Stimulated activated naive CD8-positive, alpha-beta T cell treated with anti-CD3 and anti-CD28 coated beads, Interleukin-15, Interleukin-2, amounts not matched to agents 100 ng/mL and 50 ng/mL, for 24 hours (primary cell): Measurements from ENCODE around the gene COG4.

Experiments
- H3K27ac Mint-ChIP-seq: one replicate; pipeline ENCODE4 v1.8.0; 2021; ENCODE audit warnings: mild to moderate bottlenecking, mixed read lengths
- H3K27me3 Mint-ChIP-seq: one replicate; pipeline ENCODE4 v1.8.0; 2021; ENCODE audit warnings: mixed read lengths
- H3K36me3 Mint-ChIP-seq: one replicate; pipeline ENCODE4 v1.8.0; 2021; ENCODE audit warnings: low read depth, mixed read lengths
- H3K4me1 Mint-ChIP-seq: one replicate; pipeline ENCODE4 v1.8.0; 2021; ENCODE audit warnings: low read depth, mixed read lengths
- H3K4me3 Mint-ChIP-seq: one replicate; pipeline ENCODE4 v1.8.0; 2021; ENCODE audit warnings: mild to moderate bottlenecking, mixed read lengths
- H3K9me3 Mint-ChIP-seq: one replicate; pipeline ENCODE4 v1.8.0; 2021; ENCODE audit warnings: mixed read lengths

The COG4 gene

GRCh38 chr16:70523076-70523742 lies at the start of gene COG4:
Gene COG4 (minus strand): TSS chr16:70523554. CDS start chr16:70523543, 11 bp downstream.
- H3K9me3 Mint-ChIP-seq, result no peaks in the 10 kb centered on the region
- H3K27me3 Mint-ChIP-seq, result no peaks in the 10 kb centered on the region
- peaks cover 36% of the 10 kb centered on the region for H3K36me3 Mint-ChIP-seq

GRCh38 chr16:70572926-70573270 lies 49.5 kb upstream of the COG4 start:
- Mint-ChIP-seq H3K9me3 (no peaks in the 10 kb centered on the region), H3K4me1 (peaks cover 46% of the 10 kb centered on the region), H3K27ac (no peak overlapping the region), H3K4me3 (no peak overlapping the region), H3K27me3 (no peaks in the 10 kb centered on the region), H3K36me3 (peaks cover 72% of the 10 kb centered on the region)

More at GRCh38 chr16:70523076-70523742, at the start of gene COG4:
- Mint-ChIP-seq H3K27ac (peak within 1 kb of the TSS; percentile 100), H3K4me1 (peaks cover 62% of the 10 kb centered on the region), H3K4me3 (peak within 1 kb of the TSS; percentile 98)

GRCh38 chr16:70572050-70572925 lies 48.9 kb upstream of the COG4 start:
- peak overlapping the region; percentile 74 for H3K27ac Mint-ChIP-seq
- peaks cover 45% of the 10 kb centered on the region for H3K4me1 Mint-ChIP-seq
- H3K4me3 Mint-ChIP-seq, result no peak overlapping the region
- H3K27me3 Mint-ChIP-seq, result no peaks in the 10 kb centered on the region
- H3K9me3 Mint-ChIP-seq, result no peaks in the 10 kb centered on the region
- H3K36me3 Mint-ChIP-seq, result peaks cover 75% of the 10 kb centered on the region

- peaks cover 82% of the 10 kb centered on the region for H3K36me3 Mint-ChIP-seq
- no peaks in the 10 kb centered on the region for H3K27me3 Mint-ChIP-seq
- H3K9me3 Mint-ChIP-seq, result no peaks in the 10 kb centered on the region
- H3K4me1 Mint-ChIP-seq, result peaks cover 39% of the 10 kb centered on the region
- no peak overlapping the region for H3K4me3 Mint-ChIP-seq
- H3K27ac Mint-ChIP-seq, result peak overlapping the region; percentile 74
Measured at GRCh38 chr16:70571623-70572022, 48.3 kb upstream of the COG4 start.

- Mint-ChIP-seq H3K4me3 (no peak overlapping the region), H3K4me1 (peaks cover 33% of the 10 kb centered on the region), H3K9me3 (no peaks in the 10 kb centered on the region), H3K36me3 (peaks cover 80% of the 10 kb centered on the region), H3K27ac (peak overlapping the region; percentile 40), H3K27me3 (no peaks in the 10 kb centered on the region)
Measured at GRCh38 chr16:70570967-70571570, 47.7 kb upstream of the COG4 start.

GRCh38 chr16:70569752-70570151 lies 46.4 kb upstream of the COG4 start:
- Mint-ChIP-seq H3K9me3 (no peaks in the 10 kb centered on the region), H3K27ac (peak overlapping the region; percentile 55), H3K27me3 (no peaks in the 10 kb centered on the region), H3K4me1 (peaks cover 26% of the 10 kb centered on the region), H3K36me3 (peaks cover 87% of the 10 kb centered on the region), H3K4me3 (no peak overlapping the region)

- H3K9me3 Mint-ChIP-seq, result no peaks in the 10 kb centered on the region
- H3K4me3 Mint-ChIP-seq, result no peak overlapping the region
- H3K27me3 Mint-ChIP-seq, result no peaks in the 10 kb centered on the region
- H3K36me3 Mint-ChIP-seq, result peaks cover 88% of the 10 kb centered on the region
- peaks cover 20% of the 10 kb centered on the region for H3K4me1 Mint-ChIP-seq
- peak overlapping the region; percentile 40 for H3K27ac Mint-ChIP-seq
Measured at GRCh38 chr16:70568601-70569237, 45.4 kb upstream of the COG4 start.

GRCh38 chr16:70565053-70565452 lies 41.7 kb upstream of the COG4 start:
- no peaks in the 10 kb centered on the region for H3K9me3 Mint-ChIP-seq
- no peak overlapping the region for H3K4me3 Mint-ChIP-seq
- H3K27ac Mint-ChIP-seq, result no peak overlapping the region
- peaks cover 87% of the 10 kb centered on the region for H3K36me3 Mint-ChIP-seq
- H3K4me1 Mint-ChIP-seq, result no peaks in the 10 kb centered on the region
- no peaks in the 10 kb centered on the region for H3K27me3 Mint-ChIP-seq

- Mint-ChIP-seq H3K27ac (no peak overlapping the region), H3K4me1 (no peaks in the 10 kb centered on the region), H3K4me3 (no peak overlapping the region), H3K36me3 (peaks cover 85% of the 10 kb centered on the region), H3K27me3 (no peaks in the 10 kb centered on the region), H3K9me3 (no peaks in the 10 kb centered on the region)
Measured at GRCh38 chr16:70563636-70564035, 40.3 kb upstream of the COG4 start.

GRCh38 chr16:70561623-70562022 lies 38.3 kb upstream of the COG4 start:
- Mint-ChIP-seq H3K4me1 (no peaks in the 10 kb centered on the region), H3K9me3 (no peaks in the 10 kb centered on the region), H3K27me3 (no peaks in the 10 kb centered on the region), H3K4me3 (peak overlapping the region; percentile 19), H3K27ac (peak overlapping the region; percentile 34), H3K36me3 (peaks cover 87% of the 10 kb centered on the region)

GRCh38 chr16:70556063-70556462 lies 32.7 kb upstream of the COG4 start:
- Mint-ChIP-seq H3K4me3 (no peak overlapping the region), H3K4me1 (no peaks in the 10 kb centered on the region), H3K36me3 (peaks cover 90% of the 10 kb centered on the region), H3K9me3 (no peaks in the 10 kb centered on the region), H3K27ac (no peak overlapping the region), H3K27me3 (no peaks in the 10 kb centered on the region)

- H3K36me3 Mint-ChIP-seq, result peaks cover 90% of the 10 kb centered on the region
- peaks cover 10% of the 10 kb centered on the region for H3K4me1 Mint-ChIP-seq
- H3K9me3 Mint-ChIP-seq, result no peaks in the 10 kb centered on the region
- no peak overlapping the region for H3K27ac Mint-ChIP-seq
- H3K4me3 Mint-ChIP-seq, result no peak overlapping the region
- no peaks in the 10 kb centered on the region for H3K27me3 Mint-ChIP-seq
Measured at GRCh38 chr16:70553645-70554044, 30.3 kb upstream of the COG4 start.

GRCh38 chr16:70552675-70553074 lies 29.3 kb upstream of the COG4 start:
- Mint-ChIP-seq H3K36me3 (peaks cover 91% of the 10 kb centered on the region), H3K27ac (no peak overlapping the region), H3K27me3 (no peaks in the 10 kb centered on the region), H3K9me3 (no peaks in the 10 kb centered on the region), H3K4me1 (peaks cover 19% of the 10 kb centered on the region), H3K4me3 (no peak overlapping the region)

GRCh38 chr16:70551788-70552187 lies 28.4 kb upstream of the COG4 start:
- no peaks in the 10 kb centered on the region for H3K27me3 Mint-ChIP-seq
- H3K4me1 Mint-ChIP-seq, result peaks cover 22% of the 10 kb centered on the region
- no peak overlapping the region for H3K4me3 Mint-ChIP-seq
- H3K36me3 Mint-ChIP-seq, result peaks cover 91% of the 10 kb centered on the region
- H3K27ac Mint-ChIP-seq, result no peak overlapping the region
- H3K9me3 Mint-ChIP-seq, result no peaks in the 10 kb centered on the region

GRCh38 chr16:70550082-70550481 lies 26.7 kb upstream of the COG4 start:
- Mint-ChIP-seq H3K4me3 (no peak overlapping the region), H3K27ac (no peak overlapping the region), H3K27me3 (no peaks in the 10 kb centered on the region), H3K9me3 (no peaks in the 10 kb centered on the region), H3K36me3 (peaks cover 86% of the 10 kb centered on the region), H3K4me1 (peaks cover 22% of the 10 kb centered on the region)
